Measurements from ENCODE around the gene MAZ.
A peak's percentile ranks its signal among the peaks of the same experiment; 100 is the strongest.

DNA sequence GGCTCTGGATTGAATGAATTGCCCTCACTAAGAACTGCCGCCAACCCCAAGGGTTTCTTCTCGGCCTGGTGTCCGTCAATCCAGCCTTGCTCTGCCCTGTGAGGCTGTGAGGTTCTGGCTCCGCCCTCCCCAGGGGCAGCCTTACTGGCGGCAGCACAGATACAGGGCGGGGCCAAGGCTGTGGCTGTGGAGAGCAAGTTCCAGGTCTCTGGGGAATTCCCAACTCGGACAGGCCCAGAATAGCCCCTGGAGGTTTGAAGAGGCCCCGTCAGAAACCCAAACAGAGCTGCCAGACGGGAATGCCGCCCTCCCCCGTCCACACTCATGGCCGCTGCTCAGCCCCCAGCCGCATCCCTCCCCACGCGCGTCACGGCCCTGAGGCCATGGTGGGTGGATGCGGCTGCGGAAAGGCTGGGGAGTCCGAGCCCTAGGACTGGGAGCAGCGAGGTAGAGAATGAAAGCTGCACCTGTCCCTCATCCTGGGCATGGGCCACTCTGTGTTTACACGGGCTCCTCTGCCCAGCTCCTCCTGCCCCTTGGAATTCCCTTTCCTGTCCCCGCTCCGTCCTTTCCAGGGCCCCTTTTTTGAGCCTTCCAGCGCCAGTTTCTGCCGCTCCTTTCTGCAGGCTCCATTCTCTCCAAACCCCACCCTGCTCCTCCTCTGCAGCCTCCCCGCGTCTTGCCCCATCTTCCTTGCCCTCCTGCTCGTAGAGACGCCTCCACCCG lies 5.0 kb downstream of the MAZ start:
- TF ChIP-seq POLR2A (IDR thresholded peaks at IDR 0.05; ENCODE audit: low read depth, low read length) = peak; percentile 64; the same call in 1 of the 2 replicates
- TF ChIP-seq TAF1 (IDR thresholded peaks at IDR 0.05; ENCODE audit: borderline replicate concordance, low read depth, low read length) = no peak

Data from GM12892 (cell line).